ENCODE measurements around the gene SCYL1. TPM values are rescaled to one million over a fixed set of nuclear protein-coding genes. Genes with fewer than 3 reads are reported as not detected.

SCYL1 gene
- total RNA-seq (2012; rRNA removed) (95.8 and 96.4 TPM in 2 replicates), polyA plus RNA-seq (2012; rRNA removed) (150 and 172 TPM in 2 replicates), Bru-seq, nascent RNA (percentile 84 among the genes with signal in this experiment), BruChase-seq, experiment 1, labeled RNA remaining after a 6-hour chase (percentile 88 among the genes with signal in this experiment), BruChase-seq, experiment 2, labeled RNA remaining after a 2-hour chase (percentile 86 among the genes with signal in this experiment)
- polyA plus RNA-seq (2012; cell fraction: cytosol; rRNA removed) = 166 and 172 TPM in 2 replicates
- polyA plus RNA-seq (2012; cell fraction: nucleus; rRNA removed; ENCODE audit: low replicate concordance) = 173 and 359 TPM in 2 replicates
- long read RNA-seq, transcript SCYL1-201 (18 exons, 2,642 nt) = minor isoform, 11 of 88 reads
- long read RNA-seq, transcript SCYL1-203 (18 exons, 2,583 nt) = minor isoform, 7 of 88 reads
- long read RNA-seq, transcript SCYL1-213 (1 exons, 856 nt) = major isoform, 12 of 88 reads
- long read RNA-seq, partial matches to known transcripts = 40 of 88 reads
- long read RNA-seq, other reads (novel, unspliced or antisense) = 16 of 88 reads

DNA sequence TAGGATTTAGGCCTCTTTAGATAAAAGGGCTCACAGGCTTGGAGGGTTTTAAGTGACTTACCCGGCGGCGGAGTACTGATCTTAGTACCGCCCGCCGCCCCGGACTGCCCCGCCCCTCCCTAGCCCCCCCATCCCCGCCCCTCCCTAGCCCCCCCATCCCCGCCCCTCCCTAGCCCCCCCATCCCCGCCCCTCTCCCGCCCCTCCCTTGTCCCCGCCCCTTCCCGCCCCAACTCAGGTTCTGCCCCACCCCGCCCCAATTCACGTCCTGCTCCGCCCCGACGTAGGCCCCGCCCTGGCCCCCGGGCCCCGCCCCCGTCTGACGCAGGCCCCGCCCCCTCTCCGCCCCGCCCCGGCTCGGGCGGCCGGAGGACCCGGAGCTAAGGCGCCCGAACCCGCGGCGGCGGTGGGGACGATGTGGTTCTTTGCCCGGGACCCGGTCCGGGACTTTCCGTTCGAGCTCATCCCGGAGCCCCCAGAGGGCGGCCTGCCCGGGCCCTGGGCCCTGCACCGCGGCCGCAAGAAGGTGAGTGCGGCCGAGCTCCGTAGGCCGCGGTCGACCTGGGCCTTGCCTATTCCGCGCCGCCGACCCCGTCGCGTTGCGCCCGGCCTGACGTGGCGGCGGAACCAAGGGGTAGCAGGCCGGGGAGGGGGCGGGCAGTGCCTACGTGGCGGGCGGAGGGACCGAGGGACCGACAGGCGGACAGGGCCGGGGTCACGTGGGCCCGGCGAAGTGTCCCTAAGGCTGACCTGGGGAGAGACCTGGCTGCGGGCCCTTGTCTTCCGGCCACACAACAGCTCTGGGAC, at the start of gene SCYL1:
TSS of gene SCYL1 (plus strand) at position 343 of the 805 bp plus-strand sequence. CDS start at position 414, 71 bp downstream.
- CTCF ChIA-PET = interaction anchor here (1.0 kb wide), 1 partner anchor 16 kb away, joined by 3 read pairs; no protein-coding TSS in a partner anchor
- no peaks in the 10 kb centered on the region for H3K9me3 ChIP-seq (ENCODE audit: control insufficient read depth, insufficient read depth, low read length)
- peak within 1 kb of the TSS; percentile 79 for H3K18ac ChIP-seq (ENCODE audit: low read depth, low read length)
- peak within 1 kb of the TSS; percentile 79 for H2BK5ac ChIP-seq (ENCODE audit: low read depth, low read length, poor library complexity, severe bottlenecking)
- peak; percentile 79 for DNase-seq
- peak within 1 kb of the TSS; percentile 90 for H3K23ac ChIP-seq (ENCODE audit: low read depth, low read length)
- peaks cover 12% of the 10 kb centered on the region for H3K4me1 ChIP-seq (ENCODE audit: control insufficient read depth, insufficient read depth, low read length)
- H2AK5ac ChIP-seq (ENCODE audit: low read depth, low read length) = peak within 1 kb of the TSS; percentile 95
- dilution Hi-C loops (cut with HindIII; ENCODE audit: low sequenced_read_pairs, unreplicated experiment) (no loop called here), intact Hi-C loops (cut with micrococcal nuclease) (no loop called here), in situ Hi-C loops (cut with MboI; ENCODE audit: low sequenced_read_pairs) (no loop called here)
- H2BK15ac ChIP-seq (ENCODE audit: low read depth, low read length) = peak within 1 kb of the TSS; percentile 42; the same call in 1 of the 3 replicates
- H3K79me1 ChIP-seq (ENCODE audit: low read depth in 1 of 2, low read length in 2 of 2) = peaks cover 21 to 50% of the 10 kb centered on the region in 2 experiments
- H2BK120ac ChIP-seq (ENCODE audit: low read depth, low read length) = peak within 1 kb of the TSS; percentile 35; the same call in 1 of the 2 replicates
- H3K56ac ChIP-seq (ENCODE audit: extremely low read depth, insufficient read depth, low read length) = peak within 1 kb of the TSS; percentile 58
- H3K4me3 ChIP-seq (ENCODE audit: insufficient read depth, low read depth, low read length) = peak within 1 kb of the TSS; percentile 88
- POLR2A ChIA-PET (ENCODE audit: unreplicated experiment) = interaction anchor here (0.6 to 1.8 kb wide), 4 partner anchors 17 to 327 kb away, joined by 3 to 9 read pairs (median 7); partner anchors contain the start of gene MALAT1
- peak within 1 kb of the TSS; percentile 97 for H3K4me2 ChIP-seq (ENCODE audit: low read depth, low read length)
- H2AFZ ChIP-seq (replicated peaks; ENCODE audit: low read length, poor library complexity) = peak within 1 kb of the TSS; percentile 92
- no peak within 1 kb of the TSS; the same call in 1 of the 2 replicates for H2BK20ac ChIP-seq (ENCODE audit: low read depth, low read length)
- TF ChIP-seq POLR2A (IDR thresholded peaks at IDR 0.05; ENCODE audit: low read depth, low read length) = peak; percentile 90
- TF ChIP-seq, protein P1, sequence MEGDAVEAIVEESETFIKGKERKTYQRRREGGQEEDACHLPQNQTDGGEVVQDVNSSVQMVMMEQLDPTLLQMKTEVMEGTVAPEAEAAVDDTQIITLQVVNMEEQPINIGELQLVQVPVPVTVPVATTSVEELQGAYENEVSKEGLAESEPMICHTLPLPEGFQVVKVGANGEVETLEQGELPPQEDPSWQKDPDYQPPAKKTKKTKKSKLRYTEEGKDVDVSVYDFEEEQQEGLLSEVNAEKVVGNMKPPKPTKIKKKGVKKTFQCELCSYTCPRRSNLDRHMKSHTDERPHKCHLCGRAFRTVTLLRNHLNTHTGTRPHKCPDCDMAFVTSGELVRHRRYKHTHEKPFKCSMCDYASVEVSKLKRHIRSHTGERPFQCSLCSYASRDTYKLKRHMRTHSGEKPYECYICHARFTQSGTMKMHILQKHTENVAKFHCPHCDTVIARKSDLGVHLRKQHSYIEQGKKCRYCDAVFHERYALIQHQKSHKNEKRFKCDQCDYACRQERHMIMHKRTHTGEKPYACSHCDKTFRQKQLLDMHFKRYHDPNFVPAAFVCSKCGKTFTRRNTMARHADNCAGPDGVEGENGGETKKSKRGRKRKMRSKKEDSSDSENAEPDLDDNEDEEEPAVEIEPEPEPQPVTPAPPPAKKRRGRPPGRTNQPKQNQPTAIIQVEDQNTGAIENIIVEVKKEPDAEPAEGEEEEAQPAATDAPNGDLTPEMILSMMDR (conservative IDR thresholded peaks at IDR 0.05; ENCODE audit: low read depth, low read length) = no peak
- TF ChIP-seq RAD21 (IDR thresholded peaks at IDR 0.05; ENCODE audit: low read length) = no peak
- peak; percentile 38; the same call in 1 of the 2 replicates for TF ChIP-seq MAZ (IDR thresholded peaks at IDR 0.05; ENCODE audit: borderline replicate concordance, low read depth, low read length)
- TF ChIP-seq MXI1 (IDR thresholded peaks at IDR 0.05; ENCODE audit: borderline replicate concordance, low read depth, low read length) = no peak
- TF ChIP-seq NFE2L2 (IDR thresholded peaks at IDR 0.05; ENCODE audit: low read depth, low read length) = no peak
- TF ChIP-seq SMC3 (IDR thresholded peaks at IDR 0.05; ENCODE audit: low read depth, low read length) = no peak
- TF ChIP-seq CHD1 (IDR thresholded peaks at IDR 0.05; ENCODE audit: low read depth, low read length) = peak; percentile 93; the same call in 1 of the 2 replicates
- TF ChIP-seq, protein P2, sequence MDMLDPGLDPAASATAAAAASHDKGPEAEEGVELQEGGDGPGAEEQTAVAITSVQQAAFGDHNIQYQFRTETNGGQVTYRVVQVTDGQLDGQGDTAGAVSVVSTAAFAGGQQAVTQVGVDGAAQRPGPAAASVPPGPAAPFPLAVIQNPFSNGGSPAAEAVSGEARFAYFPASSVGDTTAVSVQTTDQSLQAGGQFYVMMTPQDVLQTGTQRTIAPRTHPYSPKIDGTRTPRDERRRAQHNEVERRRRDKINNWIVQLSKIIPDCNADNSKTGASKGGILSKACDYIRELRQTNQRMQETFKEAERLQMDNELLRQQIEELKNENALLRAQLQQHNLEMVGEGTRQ (IDR thresholded peaks at IDR 0.05; ENCODE audit: low read depth, low read length) = peak; percentile 86
- peak within 1 kb of the TSS; percentile 30; the same call in 1 of the 2 replicates for H4K5ac ChIP-seq (ENCODE audit: low read depth, low read length)
- peak; percentile 97 for ATAC-seq (ENCODE audit: low read depth)
- WGBS, 2 experiments (ENCODE audit: extremely low coverage in 2 of 2, insufficient read length in 1 of 2) = 0% methylated on average over 35 of the region's 82 CpGs; no CpG with 5 or more reads in 1 of the 2 experiments
- peaks cover 28% of the 10 kb centered on the region for H3K36me3 ChIP-seq (ENCODE audit: control insufficient read depth, insufficient read depth, low read length)
- peaks cover 6% of the 10 kb centered on the region; the same call in 1 of the 2 replicates for H3K9me1 ChIP-seq (ENCODE audit: insufficient read depth, low read length)
- H4K20me1 ChIP-seq (ENCODE audit: insufficient read depth, low read length) = peaks cover 32% of the 10 kb centered on the region; the same call in 1 of the 2 replicates
- peak within 1 kb of the TSS; percentile 98 for H3K9ac ChIP-seq (ENCODE audit: low read depth, low read length)
- H3K14ac ChIP-seq (replicated peaks; ENCODE audit: low read depth, low read length) = peak within 1 kb of the TSS; percentile 91
- peak within 1 kb of the TSS; percentile 95 for H2AK9ac ChIP-seq (replicated peaks; ENCODE audit: low read depth, low read length, poor library complexity)
- no peaks in the 10 kb centered on the region for H3K27me3 ChIP-seq (ENCODE audit: control insufficient read depth, insufficient read depth, low read length)
- peak within 1 kb of the TSS; percentile 43 for H4K91ac ChIP-seq (ENCODE audit: insufficient read depth, low read depth, low read length)
- peak within 1 kb of the TSS; percentile 85 for H3K4ac ChIP-seq (ENCODE audit: low read depth, low read length)
- no TSS peak for BruUV-seq (replicated peaks)
- H4K8ac ChIP-seq (ENCODE audit: low read depth in 2 of 2, low read length in 2 of 2) = peak within 1 kb of the TSS; percentile 74 to 79; a peak in 3 of 4 replicates
- peak within 1 kb of the TSS; percentile 87 for H3K27ac ChIP-seq (ENCODE audit: insufficient read depth, low read length)

All from IMR-90 (cell line).